H9 (cell line): ENCODE measurements around the gene LLGL2. TPM values are rescaled to one million over a fixed set of nuclear protein-coding genes. Genes with fewer than 3 reads are reported as not detected.

Experiments used
- DNase-seq: peaks from one replicate; pipeline ENCODE4 v3.0.0-alpha.2; 2017
- H2AFZ ChIP-seq: one replicate; pipeline ENCODE4 v1.6.1; 2013; ENCODE audit warnings: mild to moderate bottlenecking, low read length, control low read depth, moderate library complexity
- H2AK5ac ChIP-seq: 2 replicates; pipeline ENCODE4 v1.6.1; 2013; ENCODE audit warnings: low read length, control low read depth, mixed read lengths; ENCODE audit not compliant: insufficient read length
- H2BK120ac ChIP-seq: one replicate; pipeline ENCODE4 v1.6.1; 2013; ENCODE audit warnings: low read depth, mild to moderate bottlenecking, low read length, control low read depth, inconsistent platforms; ENCODE audit not compliant: poor library complexity, severe bottlenecking
- H2BK12ac ChIP-seq: 2 replicates; pipeline ENCODE4 v1.6.1; 2013; ENCODE audit warnings: low read length, control low read depth, mixed read lengths, low read depth; ENCODE audit not compliant: insufficient read length
- H2BK15ac ChIP-seq: 2 replicates; pipeline ENCODE4 v1.6.1; 2013; ENCODE audit warnings: low read depth, low read length, control low read depth
- H2BK20ac ChIP-seq: one replicate; pipeline ENCODE4 v1.6.1; 2013; ENCODE audit warnings: low read depth, mild to moderate bottlenecking, low read length, control low read depth, inconsistent platforms; ENCODE audit not compliant: poor library complexity, severe bottlenecking
- H2BK5ac ChIP-seq: 2 replicates; pipeline ENCODE4 v1.6.1; 2013; ENCODE audit warnings: low read length, control low read depth, mixed read lengths; ENCODE audit not compliant: insufficient read length
- H3K14ac ChIP-seq: 2 replicates; pipeline ENCODE4 v1.6.1; 2013; ENCODE audit warnings: low read length, control low read depth; ENCODE audit not compliant: insufficient read depth
- H3K18ac ChIP-seq: 2 replicates; pipeline ENCODE4 v1.6.1; 2013; ENCODE audit warnings: low read depth, mild to moderate bottlenecking, mixed read lengths, low read length, control low read depth; ENCODE audit not compliant: insufficient read length
- H3K23ac ChIP-seq: 2 replicates; pipeline ENCODE4 v1.6.1; 2013; ENCODE audit warnings: low read length, control low read depth, mixed read lengths, low read depth; ENCODE audit not compliant: insufficient read length
- H3K23me2 ChIP-seq: 2 replicates; pipeline ENCODE4 v1.6.1; 2013; ENCODE audit warnings: low read depth, mild to moderate bottlenecking, mixed read lengths, low read length, control low read depth; ENCODE audit not compliant: insufficient read length, poor library complexity, severe bottlenecking
- H3K27ac ChIP-seq: 2 replicates; pipeline ENCODE4 v1.5.1; 2013; ENCODE audit warnings: low read length, control low read depth, mixed read lengths, low read depth; ENCODE audit not compliant: insufficient read length
- H3K27me3 ChIP-seq: 2 replicates; pipeline ENCODE4 v1.6.1; 2013; ENCODE audit warnings: low read length, control low read depth, inconsistent platforms; ENCODE audit not compliant: insufficient read depth
- H3K4ac ChIP-seq: 2 replicates; pipeline ENCODE4 v1.6.1; 2013; ENCODE audit warnings: low read depth, mild to moderate bottlenecking, control low read depth, inconsistent platforms, low read length, moderate library complexity
- H3K4me1 ChIP-seq: 2 replicates; pipeline ENCODE4 v1.6.1; 2013; ENCODE audit warnings: low read length, control low read depth, inconsistent platforms; ENCODE audit not compliant: insufficient read depth
- H3K4me2 ChIP-seq: 2 replicates; pipeline ENCODE4 v1.6.1; 2013; ENCODE audit warnings: low read length, control low read depth, mixed read lengths; ENCODE audit not compliant: insufficient read length, insufficient read depth
- H3K56ac ChIP-seq: 2 replicates; pipeline ENCODE4 v1.6.1; 2013; ENCODE audit warnings: low read depth, mild to moderate bottlenecking, mixed read lengths, low read length, control low read depth; ENCODE audit not compliant: insufficient read length
- H3K79me1 ChIP-seq: 2 replicates; pipeline ENCODE4 v1.6.1; 2013; ENCODE audit warnings: low read depth, mild to moderate bottlenecking, moderate library complexity, low read length, control low read depth, inconsistent platforms; ENCODE audit not compliant: insufficient read depth, poor library complexity, severe bottlenecking
- H3K79me2 ChIP-seq: 2 replicates; pipeline ENCODE4 v1.6.1; 2013; ENCODE audit warnings: low read length, control low read depth, inconsistent platforms; ENCODE audit not compliant: insufficient read depth
- H3K9ac ChIP-seq: 2 replicates; pipeline ENCODE4 v1.6.1; 2013; ENCODE audit warnings: low read length, control low read depth, mixed read lengths; ENCODE audit not compliant: insufficient read length; ENCODE audit errors: extremely low read depth
- H3K9me3 ChIP-seq: one replicate; pipeline ENCODE4 v1.6.1; 2013; ENCODE audit warnings: low read depth, low read length, inconsistent platforms; ENCODE audit not compliant: control insufficient read depth
- H3T11ph ChIP-seq: one replicate; pipeline ENCODE4 v1.6.1; 2013; ENCODE audit warnings: mild to moderate bottlenecking, low read length, control low read depth, inconsistent platforms
- H4K20me1 ChIP-seq: one replicate; pipeline ENCODE4 v1.6.1; 2013; ENCODE audit not compliant: control insufficient read depth, insufficient read length, insufficient read depth
- H4K5ac ChIP-seq: 2 replicates; pipeline ENCODE4 v1.6.1; 2013; ENCODE audit warnings: low read depth, mild to moderate bottlenecking, mixed read lengths, low read length, control low read depth; ENCODE audit not compliant: insufficient read length
- H4K8ac ChIP-seq: replicated peaks from 2 replicates; pipeline ENCODE4 v1.6.1; 2013; ENCODE audit warnings: low read length, control low read depth, mixed read lengths, low read depth; ENCODE audit not compliant: insufficient read length
- H4K91ac ChIP-seq: 2 replicates; pipeline ENCODE4 v1.6.1; 2013; ENCODE audit warnings: low read depth, mild to moderate bottlenecking, moderate library complexity, mixed read lengths, low read length, control low read depth; ENCODE audit not compliant: insufficient read length
- H3K27ac Mint-ChIP-seq, 3 experiments: 2 replicates in 2 of 3; 3 replicates in 1 of 3; pipeline ENCODE4 v1.8.0; 2020 to 2021; ENCODE audit warnings: mixed read lengths in 3 of 3, mild to moderate bottlenecking in 1 of 3, moderate library complexity in 1 of 3
- H3K27me3 Mint-ChIP-seq: 2 replicates; pipeline ENCODE4 v1.8.0; 2021; ENCODE audit warnings: low read depth, mild to moderate bottlenecking, moderate library complexity, mixed read lengths
- H3K36me3 Mint-ChIP-seq, 3 experiments: 2 replicates in 2 of 3; 3 replicates in 1 of 3; pipeline ENCODE4 v1.8.0; 2020 to 2021; ENCODE audit warnings: low read depth in 3 of 3, mixed read lengths in 3 of 3; ENCODE audit not compliant: insufficient read depth in 1 of 3
- H3K4me1 Mint-ChIP-seq, 2 experiments: 2 replicates each; pipeline ENCODE4 v1.8.0; 2020; ENCODE audit warnings: mixed read lengths in 2 of 2
- H3K4me3 Mint-ChIP-seq, 2 experiments: 2 replicates in 1 of 2; 3 replicates in 1 of 2; pipeline ENCODE4 v1.8.0; 2020 to 2021; ENCODE audit warnings: mild to moderate bottlenecking in 2 of 2, mixed read lengths in 2 of 2, moderate library complexity in 1 of 2
- H3K9me3 Mint-ChIP-seq, 2 experiments: 2 replicates in 1 of 2; 3 replicates in 1 of 2; pipeline ENCODE4 v1.8.0; 2020; ENCODE audit warnings: mild to moderate bottlenecking in 2 of 2, mixed read lengths in 2 of 2, moderate library complexity in 1 of 2
- WGBS: extraction: QIAGEN DNeasy Blood & Tissue Kit; methylation state at CpG from one replicate; pipeline ENCODE4 v1.1.7; 2013; ENCODE audit warnings: missing lambda C conversion rate, low lambda C conversion rate, mixed read lengths; ENCODE audit not compliant: insufficient read length; ENCODE audit errors: extremely low coverage; 5-methylcytosine and 5-hydroxymethylcytosine counted together
- total RNA-seq: library from RNA; stranded (reverse); gene quantifications from 2 replicates; pipeline ENCODE4 v1.2.1, GENCODE V29; 2021
- TF ChIP-seq, protein P1 (sequence below): fragments of 200-600 bp; sonication (generic); conservative IDR thresholded peaks from 3 replicates; pipeline ENCODE4 v1.8.0; 2021; ENCODE audit warnings: antibody characterized with exemption, mild to moderate bottlenecking

The LLGL2 gene
- total RNA-seq, 1 experiment from 2014 or later, result 90.4 TPM

DNA sequence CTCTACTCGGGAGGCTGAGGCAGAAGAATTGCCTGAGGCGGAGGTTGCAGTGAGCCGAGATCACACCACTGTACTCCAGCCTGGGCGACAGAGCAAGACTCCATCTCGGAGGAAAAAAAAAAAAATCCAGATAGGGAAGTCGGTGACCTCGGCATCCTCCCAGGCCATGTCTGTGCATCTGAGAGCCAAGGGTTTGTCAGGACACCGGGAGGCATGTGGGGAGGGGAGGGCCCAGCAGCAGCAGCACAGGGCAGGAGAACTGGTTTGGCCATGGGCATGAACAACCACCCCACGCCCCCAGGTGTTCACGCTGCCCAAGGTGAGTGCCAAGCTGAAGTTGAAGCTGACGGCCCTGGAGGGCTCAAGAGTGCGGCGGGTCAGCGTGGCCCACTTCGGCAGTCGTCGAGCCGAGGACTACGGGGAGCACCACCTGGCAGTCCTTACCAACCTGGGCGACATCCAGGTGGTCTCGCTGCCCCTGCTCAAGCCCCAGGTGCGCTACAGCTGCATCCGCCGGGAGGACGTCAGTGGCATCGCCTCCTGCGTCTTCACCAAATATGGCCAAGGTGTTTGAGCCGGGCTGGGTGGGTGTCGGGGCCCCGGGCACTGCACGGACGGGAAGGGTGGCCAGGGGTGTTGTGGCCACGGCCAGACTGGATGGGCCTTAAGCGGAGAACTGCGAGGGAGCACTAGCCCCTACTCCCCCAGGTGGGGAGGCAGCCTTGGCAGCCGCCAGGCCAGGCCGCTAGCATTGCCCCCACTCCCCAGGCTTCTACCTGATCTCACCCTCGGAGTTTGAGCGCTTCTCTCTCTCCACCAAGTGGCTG is 47.4 kb downstream of the LLGL2 start:
- Histone ChIP-seq H3K27me3 (no peaks in the 10 kb centered on the region), H3K56ac (no peak overlapping the region), H2BK5ac (no peak overlapping the region), H3K23ac (no peak overlapping the region), H3K14ac (no peak overlapping the region), H3K9me3 (no peaks in the 10 kb centered on the region), H2BK120ac (no peak overlapping the region), H3K79me1 (no peaks in the 10 kb centered on the region), H3K4ac (no peak overlapping the region), H4K20me1 (no peaks in the 10 kb centered on the region), H2BK20ac (no peak overlapping the region), H2BK12ac (no peak overlapping the region), H3K23me2 (no peaks in the 10 kb centered on the region), H4K8ac (no peak overlapping the region), H4K5ac (no peak overlapping the region), H4K91ac (no peak overlapping the region), H2BK15ac (no peak overlapping the region), H2AFZ (no peak overlapping the region), H3K4me2 (no peak overlapping the region), H2AK5ac (no peak overlapping the region), H3K18ac (no peak overlapping the region), H3K27ac (no peak overlapping the region), H3K9ac (no peak overlapping the region), H3K4me1 (no peaks in the 10 kb centered on the region), H3K79me2 (no peaks in the 10 kb centered on the region), H3T11ph (no peak overlapping the region)
- no peak overlapping the region for H3K4me3 Mint-ChIP-seq
- H3K27ac Mint-ChIP-seq, result no peak overlapping the region
- TF ChIP-seq, protein P1, sequence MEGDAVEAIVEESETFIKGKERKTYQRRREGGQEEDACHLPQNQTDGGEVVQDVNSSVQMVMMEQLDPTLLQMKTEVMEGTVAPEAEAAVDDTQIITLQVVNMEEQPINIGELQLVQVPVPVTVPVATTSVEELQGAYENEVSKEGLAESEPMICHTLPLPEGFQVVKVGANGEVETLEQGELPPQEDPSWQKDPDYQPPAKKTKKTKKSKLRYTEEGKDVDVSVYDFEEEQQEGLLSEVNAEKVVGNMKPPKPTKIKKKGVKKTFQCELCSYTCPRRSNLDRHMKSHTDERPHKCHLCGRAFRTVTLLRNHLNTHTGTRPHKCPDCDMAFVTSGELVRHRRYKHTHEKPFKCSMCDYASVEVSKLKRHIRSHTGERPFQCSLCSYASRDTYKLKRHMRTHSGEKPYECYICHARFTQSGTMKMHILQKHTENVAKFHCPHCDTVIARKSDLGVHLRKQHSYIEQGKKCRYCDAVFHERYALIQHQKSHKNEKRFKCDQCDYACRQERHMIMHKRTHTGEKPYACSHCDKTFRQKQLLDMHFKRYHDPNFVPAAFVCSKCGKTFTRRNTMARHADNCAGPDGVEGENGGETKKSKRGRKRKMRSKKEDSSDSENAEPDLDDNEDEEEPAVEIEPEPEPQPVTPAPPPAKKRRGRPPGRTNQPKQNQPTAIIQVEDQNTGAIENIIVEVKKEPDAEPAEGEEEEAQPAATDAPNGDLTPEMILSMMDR, result no peak
- H3K9me3 Mint-ChIP-seq, result no peaks in the 10 kb centered on the region
- peaks cover 2 to 12% (median 4%) of the 10 kb centered on the region in 3 experiments; a peak in 5 of 7 replicates for H3K36me3 Mint-ChIP-seq
- no CpG with 5 or more reads among the region's 39 CpGs for WGBS
- H3K4me1 Mint-ChIP-seq, result no peaks in the 10 kb centered on the region
- DNase-seq, result no peak
- peaks cover 1% of the 10 kb centered on the region; the same call in 1 of the 2 replicates for H3K27me3 Mint-ChIP-seq
